A673 (cell line): ENCODE measurements around the gene ST3GAL6. TPM values are rescaled to one million over a fixed set of nuclear protein-coding genes. Genes with fewer than 3 reads are reported as not detected.

Experiments used
- BruUV-seq: library from RNA; stranded (reverse); fragments of 400-500 nt; replicated peaks from 2 replicates; lab custom pipeline; 2021; lab: Mats Ljungman, UMichigan
- CTCF ChIA-PET: fragments of 300-600 bp; sonication (Branson Sonifier 250); formaldehyde crosslinking; loops from one replicate; lab custom pipeline; 2022; ENCODE audit warnings: antibody characterized with exemption; lab: Charles Lee
- POLR2A ChIA-PET: fragments of 300-600 bp; sonication (Branson Sonifier 250); formaldehyde crosslinking; loops from one replicate; lab custom pipeline; 2022; ENCODE audit warnings: antibody characterized with exemption; ENCODE audit not compliant: low non-redundant PET; lab: Charles Lee
- DNase-seq: peaks from one replicate; pipeline ENCODE4 v3.0.0-alpha.2; 2015; ENCODE audit warnings: low spot score
- H3K27ac ChIP-seq: fragments of 200-600 bp; sonication (generic); 2 replicates; pipeline ENCODE4 v1.5.1; 2016; ENCODE audit warnings: mixed run types, low read depth, mild to moderate bottlenecking, mixed read lengths, antibody characterized with exemption, low read length; ENCODE audit not compliant: poor library complexity, severe bottlenecking
- H3K27me3 ChIP-seq: fragments of 200-600 bp; sonication (generic); replicated peaks from 2 replicates; pipeline ENCODE4 v1.6.1; 2017; ENCODE audit warnings: mixed run types, low read depth, mild to moderate bottlenecking, mixed read lengths, antibody characterized with exemption, low read length; ENCODE audit not compliant: insufficient read depth, poor library complexity
- H3K36me3 ChIP-seq: fragments of 200-600 bp; sonication (generic); 2 replicates; pipeline ENCODE4 v1.6.1; 2016; ENCODE audit warnings: mixed run types, mild to moderate bottlenecking, mixed read lengths, antibody characterized with exemption, low read length; ENCODE audit not compliant: insufficient read depth, poor library complexity, severe bottlenecking
- H3K4me1 ChIP-seq: fragments of 200-600 bp; sonication (generic); 2 replicates; pipeline ENCODE4 v1.6.1; 2017; ENCODE audit warnings: mixed run types, mild to moderate bottlenecking, mixed read lengths, antibody characterized with exemption, low read length; ENCODE audit not compliant: insufficient read depth, poor library complexity, severe bottlenecking
- H3K4me3 ChIP-seq: fragments of 200-600 bp; sonication (generic); 2 replicates; pipeline ENCODE4 v1.5.1; 2016; ENCODE audit warnings: low read depth, mixed run types, mild to moderate bottlenecking, mixed read lengths, low read length; ENCODE audit not compliant: poor library complexity, severe bottlenecking
- H3K9me3 ChIP-seq: fragments of 200-600 bp; sonication (generic); 2 replicates; pipeline ENCODE4 v1.6.1; 2016; ENCODE audit warnings: mixed run types, low read depth, mild to moderate bottlenecking, mixed read lengths, antibody characterized with exemption, low read length; ENCODE audit not compliant: poor library complexity, severe bottlenecking
- CTCF ChIP-seq: fragments of 300-800, 200-600 bp; sonication (generic); conservative IDR thresholded peaks from 2 replicates; pipeline ENCODE4 v1.5.1; 2017; ENCODE audit warnings: low read depth, mild to moderate bottlenecking, antibody characterized with exemption, low read length, moderate library complexity, mixed read lengths
- EZH2 ChIP-seq: fragments of 200-600 bp; sonication (generic); IDR thresholded peaks from 2 replicates; pipeline ENCODE4 v1.6.1; 2017; ENCODE audit warnings: borderline replicate concordance, low read depth, mild to moderate bottlenecking, mixed read lengths, antibody characterized with exemption, low read length; ENCODE audit not compliant: poor library complexity, severe bottlenecking
- intact Hi-C: fragments of 100-400 bp; cut with micrococcal nuclease; formaldehyde crosslinking; loops from one replicate; pipeline ENCODE4 v1.10.0; 2022; ENCODE audit not compliant: unreplicated experiment
- total RNA-seq: library from RNA; stranded (reverse); gene quantifications from 2 replicates; pipeline ENCODE4 v1.2.3, GENCODE V29; 2021

ST3GAL6 gene
- total RNA-seq, 1 experiment from 2014 or later, result 4.8 TPM

- POLR2A ChIA-PET, result no interaction called here
Observed at GRCh38 chr3:98824256-98824655, 61.1 kb downstream of the ST3GAL6 start.

GRCh38 chr3:98826126-98826525, 63.0 kb downstream of the ST3GAL6 start:
- Histone ChIP-seq H3K4me1 (peaks cover 16% of the 10 kb centered on the region), H3K9me3 (no peaks in the 10 kb centered on the region), H3K36me3 (no peaks in the 10 kb centered on the region), H3K4me3 (no peak overlapping the region), H3K27ac (no peak overlapping the region), H3K27me3 (no peaks in the 10 kb centered on the region)
- POLR2A ChIA-PET, result no interaction called here
- intact Hi-C loops, result loop anchor here (10.0 kb wide), 1 partner anchor 959 kb away; no protein-coding TSS in a partner anchor
- no peak for TF ChIP-seq EZH2
- TF ChIP-seq CTCF, result no peak
- no TSS peak for BruUV-seq
- CTCF ChIA-PET, result interaction anchor here (0.6 kb wide), 1 partner anchor 658 kb away, joined by 5 read pairs; no protein-coding TSS in a partner anchor
- no peak for DNase-seq

More at GRCh38 chr3:98824256-98824655, 61.1 kb downstream of the ST3GAL6 start:
- BruUV-seq, result no TSS peak
- DNase-seq, result peak; percentile 67
- H3K4me1 ChIP-seq, result peaks cover 16% of the 10 kb centered on the region
- H3K4me3 ChIP-seq, result no peak overlapping the region
- intact Hi-C loops, result loop anchor here (5.0 to 10.0 kb wide), 3 partner anchors 78 to 961 kb away; partner anchors contain the start of gene DCBLD2
- TF ChIP-seq EZH2 (no peak), CTCF (peak; percentile 52)
- no peak overlapping the region for H3K27ac ChIP-seq
- CTCF ChIA-PET, result interaction anchor here (1.2 to 1.8 kb wide), 2 partner anchors 9 to 170 kb away, joined by 3 to 7 read pairs; no protein-coding TSS in a partner anchor
- H3K36me3 ChIP-seq, result no peaks in the 10 kb centered on the region
- no peaks in the 10 kb centered on the region for H3K27me3 ChIP-seq
- no peaks in the 10 kb centered on the region for H3K9me3 ChIP-seq

GRCh38 chr3:98827221-98827920, 64.2 kb downstream of the ST3GAL6 start:
- Histone ChIP-seq H3K36me3 (no peaks in the 10 kb centered on the region), H3K27ac (no peak overlapping the region), H3K4me3 (no peak overlapping the region), H3K27me3 (no peaks in the 10 kb centered on the region), H3K4me1 (peaks cover 16% of the 10 kb centered on the region), H3K9me3 (no peaks in the 10 kb centered on the region)
- CTCF ChIA-PET, result no interaction called here
- intact Hi-C loops, result loop anchor here (10.0 kb wide), 1 partner anchor 957 kb away; no protein-coding TSS in a partner anchor
- POLR2A ChIA-PET, result no interaction called here
- BruUV-seq, result no TSS peak
- TF ChIP-seq CTCF, result no peak
- TF ChIP-seq EZH2, result no peak
- no peak for DNase-seq
